HG02870 (cell line): ENCODE measurements around the gene THSD8.
A peak's percentile ranks its signal among the peaks of the same experiment; 100 is the strongest.

Experiments
- ATAC-seq: cut with Tn5 transposase; IDR thresholded peaks from one replicate; pipeline ENCODE4 v1.9.1; 2021; ENCODE audit warnings: mild to moderate bottlenecking, moderate library complexity; ENCODE audit not compliant: unreplicated experiment

The THSD8 gene

DNA sequence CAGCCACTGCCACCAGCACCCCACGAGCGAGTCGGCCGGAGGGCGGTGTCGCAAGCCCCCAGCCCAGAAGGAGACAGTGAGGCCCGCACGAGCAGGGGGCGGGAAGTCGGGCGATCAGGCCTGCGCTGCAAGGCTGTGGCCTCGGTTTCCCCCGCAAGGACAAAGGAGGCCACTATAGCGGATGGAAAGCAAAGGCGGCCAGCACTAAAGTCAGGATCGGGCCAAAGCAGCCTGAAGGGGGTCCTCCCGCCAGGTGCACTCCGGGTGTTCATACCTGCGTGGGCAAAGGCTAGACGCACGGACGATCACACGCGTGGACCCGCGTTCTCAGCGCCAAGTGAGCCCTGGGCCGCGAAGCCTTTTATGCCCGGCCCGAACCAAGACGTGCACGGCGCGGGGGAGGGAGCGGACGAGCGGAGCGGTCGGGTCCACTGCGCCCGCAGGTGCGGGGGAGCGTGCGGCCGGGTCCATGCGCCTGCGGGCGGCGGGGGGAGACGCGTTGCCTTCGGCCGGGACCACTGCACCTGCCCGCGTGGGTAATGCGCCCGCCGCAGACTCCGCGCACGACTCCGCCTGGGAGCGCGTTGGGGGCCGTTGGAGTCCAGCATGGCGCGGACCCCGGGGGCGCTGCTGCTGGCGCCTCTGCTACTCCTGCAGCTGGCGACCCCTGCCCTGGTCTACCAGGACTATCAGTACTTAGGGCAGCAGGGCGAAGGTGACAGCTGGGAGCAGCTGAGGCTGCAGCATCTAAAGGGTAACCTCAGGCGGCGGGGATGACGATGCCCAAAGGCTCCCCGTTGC is at the start of gene THSD8, which contains the start of gene PRDX2:
THSD8 (plus strand) TSS at position 604 of the 801 bp plus-strand sequence; CDS start at position 607, 3 bp downstream.
PRDX2 (minus strand) TSS at position 335 of the 801 bp plus-strand sequence. CDS start 539 bp downstream, outside the sequence.
- ATAC-seq, result peak; percentile 37

- no peak for ATAC-seq
Observed at GRCh38 chr19:12754465-12755196, 47.2 kb upstream of the THSD8 start.

DNA sequence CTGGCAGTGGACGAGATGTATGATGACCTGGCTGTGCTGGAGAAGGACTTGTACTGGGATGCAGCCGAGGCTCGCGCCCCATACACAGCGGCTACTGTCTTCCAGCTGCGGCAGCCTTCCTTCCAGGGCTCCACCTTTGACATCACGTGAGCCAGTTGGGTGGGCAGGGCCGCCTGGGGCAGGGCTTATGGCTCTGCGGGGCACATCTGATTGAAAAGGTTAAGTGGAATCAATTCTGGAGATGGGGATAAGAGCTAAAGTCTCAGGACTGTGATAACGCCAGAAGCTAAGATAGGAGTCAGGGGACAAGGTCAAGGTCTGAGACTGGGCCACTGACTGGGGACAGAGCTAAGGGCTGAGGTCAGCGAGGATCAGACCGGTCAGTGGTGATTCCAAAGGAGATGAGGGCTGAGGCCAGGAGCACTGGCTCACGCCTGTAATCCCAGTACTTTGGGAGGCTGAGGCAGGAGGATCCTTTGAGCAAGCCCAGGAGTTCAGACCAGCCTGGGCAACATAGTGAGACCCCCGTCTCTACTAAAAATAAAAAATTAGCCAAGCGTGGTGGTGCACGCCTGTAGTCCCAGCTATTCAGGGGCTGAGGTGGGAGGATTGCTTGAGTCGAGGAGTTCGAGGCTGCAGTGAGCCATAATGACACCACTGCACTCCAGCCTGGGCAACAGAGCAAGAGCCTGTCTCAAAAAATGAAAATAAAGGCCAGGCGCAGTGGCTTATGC is 45.6 kb upstream of the THSD8 start:
- ATAC-seq, result no peak

- no peak for ATAC-seq
Observed at GRCh38 chr19:12757544-12758274, 44.2 kb upstream of the THSD8 start.

GRCh38 chr19:12759686-12760085 is 42.2 kb upstream of the THSD8 start:
- ATAC-seq, result no peak

DNA sequence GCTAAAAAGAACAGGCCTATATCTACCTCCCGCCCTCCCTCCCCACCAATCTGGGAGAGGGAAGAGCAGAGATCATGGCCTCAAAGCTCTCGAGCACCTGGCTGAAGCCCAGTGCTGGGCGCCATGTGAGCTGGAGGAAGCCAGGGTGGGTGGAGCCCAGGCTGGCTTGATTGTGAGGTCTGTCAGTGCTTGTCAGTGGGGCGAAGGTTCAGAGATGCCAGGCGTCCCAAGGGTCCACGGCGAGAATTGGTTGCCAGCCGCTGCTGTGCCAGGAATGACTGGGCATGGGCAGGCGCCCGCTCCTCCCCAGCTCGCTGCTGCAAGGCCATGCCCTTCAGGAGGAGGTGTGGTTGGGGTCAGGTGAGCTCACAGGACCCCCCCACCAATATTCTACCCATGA is 38.8 kb upstream of the THSD8 start:
- no peak for ATAC-seq

DNA sequence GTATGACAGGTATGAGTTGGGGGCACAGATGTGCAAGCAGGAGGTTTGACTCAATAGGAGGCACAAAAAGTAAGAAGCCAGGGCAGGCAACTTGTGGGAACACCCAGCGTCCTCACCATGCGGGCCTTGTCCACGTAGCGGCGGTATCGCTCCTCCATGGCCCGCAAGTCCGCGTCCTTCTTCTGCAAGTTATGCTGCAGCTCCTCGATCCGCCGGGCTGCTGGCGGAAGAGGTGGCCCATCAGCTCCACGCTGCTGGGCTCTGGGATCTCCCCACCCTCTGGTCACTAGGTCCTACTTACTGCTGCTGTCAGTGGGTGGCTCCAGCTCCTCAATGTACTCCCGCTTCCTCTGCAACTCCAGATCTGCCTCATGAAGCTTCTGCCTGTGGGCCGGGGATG is 37.2 kb upstream of the THSD8 start:
- ATAC-seq, result no peak

GRCh38 chr19:12766051-12766521 is 35.8 kb upstream of the THSD8 start:
- no peak for ATAC-seq

DNA sequence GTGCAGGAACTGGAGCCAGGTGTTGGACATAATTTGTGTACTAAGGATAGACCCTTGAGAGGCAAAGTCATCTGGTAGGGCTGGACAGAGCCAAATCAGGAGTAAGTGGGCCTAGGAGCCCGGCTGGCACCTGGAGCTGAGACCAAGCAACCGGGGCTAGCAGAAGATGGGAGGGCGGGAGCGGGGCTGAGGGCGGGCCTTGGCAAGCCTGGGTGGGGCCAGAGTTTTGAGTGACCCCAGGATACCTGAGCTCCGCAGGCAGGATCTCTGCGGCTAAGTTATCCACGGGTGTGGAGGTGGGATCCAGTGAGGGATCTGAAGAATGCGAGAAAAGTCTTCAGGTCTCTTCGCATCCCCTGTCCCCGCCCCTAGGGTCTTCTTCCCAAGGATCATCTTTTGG is 34.7 kb upstream of the THSD8 start:
- ATAC-seq, result no peak

- ATAC-seq, result no peak
Observed at GRCh38 chr19:12767666-12768065, 34.2 kb upstream of the THSD8 start.

GRCh38 chr19:12769689-12770088 is 32.2 kb upstream of the THSD8 start:
- no peak for ATAC-seq

DNA sequence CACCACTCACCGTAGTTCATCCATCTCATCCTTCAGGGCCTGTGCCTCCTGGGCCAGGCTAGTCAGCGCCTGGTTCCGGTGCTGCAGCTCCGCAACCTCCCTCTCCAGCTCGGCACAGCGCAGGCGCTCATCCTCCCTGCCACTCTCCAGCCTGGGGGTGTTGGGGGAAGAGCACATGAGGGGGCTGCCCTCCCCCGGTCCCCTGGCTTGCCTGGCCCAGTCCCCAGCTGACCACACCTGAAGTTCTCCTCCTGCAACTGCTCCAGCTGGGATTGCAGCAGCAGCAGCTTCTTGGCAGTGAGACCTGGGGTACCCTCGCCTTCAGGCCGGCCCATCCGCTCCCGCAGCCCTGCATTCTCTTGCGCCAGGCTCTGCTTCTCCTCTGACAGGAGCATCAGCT is 30.9 kb upstream of the THSD8 start:
- ATAC-seq, result no peak

- ATAC-seq, result no peak
Observed at GRCh38 chr19:12772323-12772722, 29.5 kb upstream of the THSD8 start.

- no peak for ATAC-seq
Observed at GRCh38 chr19:12773571-12773970, 28.3 kb upstream of the THSD8 start.

- no peak for ATAC-seq
Observed at GRCh38 chr19:12774588-12775555, 27.0 kb upstream of the THSD8 start, which contains the start of gene HOOK2. HOOK2 (minus strand) TSS chr19:12775552; CDS start chr19:12775449, 103 bp downstream.

DNA sequence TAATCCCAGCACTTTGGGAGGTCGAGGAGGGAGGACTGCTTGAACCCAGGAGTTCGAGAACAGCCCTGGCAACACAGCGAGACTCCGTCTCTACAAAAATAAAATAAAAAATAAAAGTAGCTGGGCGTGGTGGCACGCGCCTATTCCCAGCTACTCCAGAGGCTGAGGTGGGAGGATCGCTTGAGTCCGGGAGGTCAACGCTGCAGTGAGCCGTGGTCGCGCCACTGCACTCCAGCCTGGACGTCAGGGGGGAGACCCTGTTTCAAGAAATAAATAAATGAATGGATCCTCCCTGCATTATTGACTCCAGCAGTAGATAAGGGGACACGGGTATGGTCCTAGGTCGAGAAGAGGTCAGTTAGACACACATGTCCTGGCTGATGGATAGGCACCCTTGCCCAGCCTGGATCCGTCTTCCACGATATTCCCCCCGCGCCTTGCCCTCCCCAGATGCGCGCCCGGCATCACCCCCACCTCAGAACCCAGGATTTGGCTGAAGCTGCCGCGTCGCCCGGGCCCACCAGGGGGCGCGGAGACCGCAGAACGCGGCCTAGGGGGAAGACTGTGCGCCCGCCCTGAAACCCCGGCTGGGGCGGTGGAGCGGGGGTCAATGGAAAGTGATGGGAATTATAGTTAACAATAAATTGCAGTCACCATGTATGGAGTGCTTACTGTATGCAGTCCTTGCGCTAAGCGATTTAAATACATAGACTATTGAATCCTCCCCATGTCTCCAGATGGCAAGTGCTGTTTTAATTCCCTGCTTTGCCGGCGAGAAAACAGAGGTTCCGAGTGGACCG is 24.5 kb upstream of the THSD8 start:
- ATAC-seq, result no peak

- ATAC-seq, result no peak
Observed at GRCh38 chr19:12778017-12778904, 23.6 kb upstream of the THSD8 start.

GRCh38 chr19:12778905-12779161 is 23.0 kb upstream of the THSD8 start:
- no peak for ATAC-seq
